Measurements from ENCODE around the gene TIGAR.

DNA sequence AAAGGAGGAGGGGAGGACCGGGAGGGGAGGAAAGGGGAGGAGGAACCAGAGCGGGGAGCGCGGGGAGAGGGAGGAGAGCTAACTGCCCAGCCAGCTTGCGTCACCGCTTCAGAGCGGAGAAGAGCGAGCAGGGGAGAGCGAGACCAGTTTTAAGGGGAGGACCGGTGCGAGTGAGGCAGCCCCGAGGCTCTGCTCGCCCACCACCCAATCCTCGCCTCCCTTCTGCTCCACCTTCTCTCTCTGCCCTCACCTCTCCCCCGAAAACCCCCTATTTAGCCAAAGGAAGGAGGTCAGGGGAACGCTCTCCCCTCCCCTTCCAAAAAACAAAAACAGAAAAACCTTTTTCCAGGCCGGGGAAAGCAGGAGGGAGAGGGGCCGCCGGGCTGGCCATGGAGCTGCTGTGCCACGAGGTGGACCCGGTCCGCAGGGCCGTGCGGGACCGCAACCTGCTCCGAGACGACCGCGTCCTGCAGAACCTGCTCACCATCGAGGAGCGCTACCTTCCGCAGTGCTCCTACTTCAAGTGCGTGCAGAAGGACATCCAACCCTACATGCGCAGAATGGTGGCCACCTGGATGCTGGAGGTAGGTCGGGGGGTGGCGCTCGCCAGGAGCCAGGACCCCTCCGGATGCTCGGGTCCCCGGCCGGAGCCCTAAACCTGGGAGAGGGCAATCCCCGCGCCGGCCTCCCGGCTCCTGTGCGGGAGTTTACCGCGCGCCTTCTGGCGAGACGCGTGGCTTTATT, 47.2 kb upstream of the TIGAR start, which contains the start of gene CCND2:
- TF ChIP-seq, protein P1, sequence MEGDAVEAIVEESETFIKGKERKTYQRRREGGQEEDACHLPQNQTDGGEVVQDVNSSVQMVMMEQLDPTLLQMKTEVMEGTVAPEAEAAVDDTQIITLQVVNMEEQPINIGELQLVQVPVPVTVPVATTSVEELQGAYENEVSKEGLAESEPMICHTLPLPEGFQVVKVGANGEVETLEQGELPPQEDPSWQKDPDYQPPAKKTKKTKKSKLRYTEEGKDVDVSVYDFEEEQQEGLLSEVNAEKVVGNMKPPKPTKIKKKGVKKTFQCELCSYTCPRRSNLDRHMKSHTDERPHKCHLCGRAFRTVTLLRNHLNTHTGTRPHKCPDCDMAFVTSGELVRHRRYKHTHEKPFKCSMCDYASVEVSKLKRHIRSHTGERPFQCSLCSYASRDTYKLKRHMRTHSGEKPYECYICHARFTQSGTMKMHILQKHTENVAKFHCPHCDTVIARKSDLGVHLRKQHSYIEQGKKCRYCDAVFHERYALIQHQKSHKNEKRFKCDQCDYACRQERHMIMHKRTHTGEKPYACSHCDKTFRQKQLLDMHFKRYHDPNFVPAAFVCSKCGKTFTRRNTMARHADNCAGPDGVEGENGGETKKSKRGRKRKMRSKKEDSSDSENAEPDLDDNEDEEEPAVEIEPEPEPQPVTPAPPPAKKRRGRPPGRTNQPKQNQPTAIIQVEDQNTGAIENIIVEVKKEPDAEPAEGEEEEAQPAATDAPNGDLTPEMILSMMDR (IDR thresholded peaks at IDR 0.05) = no peak
- peak; percentile 88 for TF ChIP-seq POLR2A (IDR thresholded peaks at IDR 0.05)
- TF ChIP-seq POLR2AphosphoS5 (IDR thresholded peaks at IDR 0.05) = peak; percentile 91
